ENCODE data around the gene RAB5A.
"Not testable (repeated sequence)": the region's sequence is repeated elsewhere in the genome, so short reads cannot be mapped to it uniquely, and the experiment has no call there.

The RAB5A gene

GRCh38 chr3:19970327-19970726 lies 23.4 kb downstream of the RAB5A start:
- no peak overlapping the region for H3K4me3 ChIP-seq (ENCODE audit: low read length)
- H3K4me1 ChIP-seq (ENCODE audit: low read length): no peaks in the 10 kb centered on the region
- no peaks in the 10 kb centered on the region for H3K27me3 ChIP-seq (ENCODE audit: low read depth, low read length)
- TF ChIP-seq CTCF (IDR thresholded peaks at IDR 0.05; ENCODE audit: low read depth, low read length): no peak
- H3K79me2 ChIP-seq (ENCODE audit: low read length): peaks cover 72% of the 10 kb centered on the region
- H3K27ac ChIP-seq (ENCODE audit: low read length): no peak overlapping the region
- H3K9ac ChIP-seq (ENCODE audit: low read length): no peak overlapping the region
- no peaks in the 10 kb centered on the region for H3K9me3 ChIP-seq (ENCODE audit: insufficient read depth, low read length)
- no peak overlapping the region for H3K4me2 ChIP-seq (ENCODE audit: low read length)
- H4K20me1 ChIP-seq (ENCODE audit: insufficient read depth, low read length): peaks cover 43% of the 10 kb centered on the region
- H2AFZ ChIP-seq (ENCODE audit: low read depth, low read length): no peak overlapping the region
- peaks cover 32% of the 10 kb centered on the region for H3K36me3 ChIP-seq (replicated peaks; ENCODE audit: low read depth, low read length)

GRCh38 chr3:19972054-19972453 lies 25.2 kb downstream of the RAB5A start:
- Histone ChIP-seq H2AFZ (ENCODE audit: low read depth, low read length) (no peak overlapping the region), H3K4me2 (ENCODE audit: low read length) (no peak overlapping the region), H4K20me1 (ENCODE audit: insufficient read depth, low read length) (peaks cover 25% of the 10 kb centered on the region), H3K27me3 (ENCODE audit: low read depth, low read length) (no peaks in the 10 kb centered on the region), H3K27ac (ENCODE audit: low read length) (no peak overlapping the region), H3K9ac (ENCODE audit: low read length) (no peak overlapping the region), H3K9me3 (ENCODE audit: insufficient read depth, low read length) (no peaks in the 10 kb centered on the region), H3K4me1 (ENCODE audit: low read length) (no peaks in the 10 kb centered on the region), H3K4me3 (ENCODE audit: low read length) (no peak overlapping the region), H3K36me3 (replicated peaks; ENCODE audit: low read depth, low read length) (peaks cover 27% of the 10 kb centered on the region), H3K79me2 (ENCODE audit: low read length) (peaks cover 54% of the 10 kb centered on the region)
- no peak for TF ChIP-seq CTCF (IDR thresholded peaks at IDR 0.05; ENCODE audit: low read depth, low read length)
- no peak for TF ChIP-seq EZH2phosphoT487 (IDR thresholded peaks at IDR 0.05; ENCODE audit: low read depth)

GRCh38 chr3:19988904-19989303 lies 42.0 kb downstream of the RAB5A start:
- H3K9me3 ChIP-seq (ENCODE audit: insufficient read depth, low read length); H3K27ac ChIP-seq (ENCODE audit: low read length); H3K4me2 ChIP-seq (ENCODE audit: low read length); H3K4me1 ChIP-seq (ENCODE audit: low read length); H3K79me2 ChIP-seq (ENCODE audit: low read length); H3K4me3 ChIP-seq (ENCODE audit: low read length); H2AFZ ChIP-seq (ENCODE audit: low read depth, low read length); H4K20me1 ChIP-seq (ENCODE audit: insufficient read depth, low read length); H3K27me3 ChIP-seq (ENCODE audit: low read depth, low read length); H3K9ac ChIP-seq (ENCODE audit: low read length); H3K36me3 ChIP-seq (replicated peaks; ENCODE audit: low read depth, low read length): not testable (repeated sequence)

- Histone ChIP-seq H3K27me3 (ENCODE audit: low read depth, low read length) (no peaks in the 10 kb centered on the region), H3K4me1 (ENCODE audit: low read length) (no peaks in the 10 kb centered on the region), H3K27ac (ENCODE audit: low read length) (no peak overlapping the region), H2AFZ (ENCODE audit: low read depth, low read length) (no peak overlapping the region), H4K20me1 (ENCODE audit: insufficient read depth, low read length) (no peaks in the 10 kb centered on the region), H3K4me2 (ENCODE audit: low read length) (no peak overlapping the region), H3K9ac (ENCODE audit: low read length) (no peak overlapping the region), H3K79me2 (ENCODE audit: low read length) (no peaks in the 10 kb centered on the region), H3K4me3 (ENCODE audit: low read length) (no peak overlapping the region), H3K9me3 (ENCODE audit: insufficient read depth, low read length) (no peaks in the 10 kb centered on the region), H3K36me3 (replicated peaks; ENCODE audit: low read depth, low read length) (no peaks in the 10 kb centered on the region)
- no peak for TF ChIP-seq EZH2phosphoT487 (IDR thresholded peaks at IDR 0.05; ENCODE audit: low read depth)
- TF ChIP-seq CTCF (IDR thresholded peaks at IDR 0.05; ENCODE audit: low read depth, low read length): no peak
Observed at GRCh38 chr3:19994796-19995195, 47.9 kb downstream of the RAB5A start.

- no peaks in the 10 kb centered on the region for H3K4me1 ChIP-seq (ENCODE audit: low read length)
- H3K9me3 ChIP-seq (ENCODE audit: insufficient read depth, low read length): no peaks in the 10 kb centered on the region
- no peak overlapping the region for H3K4me2 ChIP-seq (ENCODE audit: low read length)
- no peaks in the 10 kb centered on the region for H3K27me3 ChIP-seq (ENCODE audit: low read depth, low read length)
- H3K4me3 ChIP-seq (ENCODE audit: low read length): no peak overlapping the region
- H3K36me3 ChIP-seq (replicated peaks; ENCODE audit: low read depth, low read length): no peaks in the 10 kb centered on the region
- H2AFZ ChIP-seq (ENCODE audit: low read depth, low read length): no peak overlapping the region
- no peaks in the 10 kb centered on the region for H4K20me1 ChIP-seq (ENCODE audit: insufficient read depth, low read length)
- TF ChIP-seq CTCF (IDR thresholded peaks at IDR 0.05; ENCODE audit: low read depth, low read length) (no peak), EZH2phosphoT487 (IDR thresholded peaks at IDR 0.05; ENCODE audit: low read depth) (no peak)
- no peak overlapping the region for H3K27ac ChIP-seq (ENCODE audit: low read length)
- no peak overlapping the region for H3K9ac ChIP-seq (ENCODE audit: low read length)
- H3K79me2 ChIP-seq (ENCODE audit: low read length): no peaks in the 10 kb centered on the region
Observed at GRCh38 chr3:19997502-19997901, 50.6 kb downstream of the RAB5A start.
